Measurements from ENCODE around the gene IQGAP3. TPM values are rescaled to one million over a fixed set of nuclear protein-coding genes. Genes with fewer than 3 reads are reported as not detected.

IQGAP3 gene
- total RNA-seq, 2 donors from 2014 or later: 2.2 to 3.5 TPM

DNA sequence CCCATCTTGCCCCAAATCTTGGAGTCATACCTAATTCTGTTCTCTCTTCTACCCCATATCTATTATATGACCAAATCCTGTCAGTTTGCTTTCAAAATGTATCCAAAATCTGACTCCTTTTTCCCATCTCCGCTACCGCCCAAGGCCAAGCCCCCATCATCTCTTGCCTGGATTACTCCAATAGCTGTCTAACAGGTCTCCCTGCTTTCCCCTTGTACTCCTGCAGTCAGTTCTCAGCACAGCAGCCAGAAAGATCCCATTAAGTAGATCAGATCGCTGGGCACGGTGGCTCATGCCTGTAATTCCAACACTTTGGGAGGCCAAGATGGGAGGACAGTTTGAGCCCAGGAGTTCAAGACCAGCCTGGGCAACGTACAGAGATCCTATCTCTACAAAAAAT is 19.8 kb downstream of the IQGAP3 start:
- Histone ChIP-seq H3K9me3 (no peaks in the 10 kb centered on the region), H3K4me1 (ENCODE audit: control insufficient read depth in 1 of 2, low read depth in 2 of 2) (no peaks in the 10 kb centered on the region), H3K4me3 (no peak overlapping the region), H3K36me3 (no peaks in the 10 kb centered on the region), H3K27me3 (replicated peaks; ENCODE audit: insufficient read depth) (no peaks in the 10 kb centered on the region), H3K27ac (no peak overlapping the region)
- TF ChIP-seq, protein P1, sequence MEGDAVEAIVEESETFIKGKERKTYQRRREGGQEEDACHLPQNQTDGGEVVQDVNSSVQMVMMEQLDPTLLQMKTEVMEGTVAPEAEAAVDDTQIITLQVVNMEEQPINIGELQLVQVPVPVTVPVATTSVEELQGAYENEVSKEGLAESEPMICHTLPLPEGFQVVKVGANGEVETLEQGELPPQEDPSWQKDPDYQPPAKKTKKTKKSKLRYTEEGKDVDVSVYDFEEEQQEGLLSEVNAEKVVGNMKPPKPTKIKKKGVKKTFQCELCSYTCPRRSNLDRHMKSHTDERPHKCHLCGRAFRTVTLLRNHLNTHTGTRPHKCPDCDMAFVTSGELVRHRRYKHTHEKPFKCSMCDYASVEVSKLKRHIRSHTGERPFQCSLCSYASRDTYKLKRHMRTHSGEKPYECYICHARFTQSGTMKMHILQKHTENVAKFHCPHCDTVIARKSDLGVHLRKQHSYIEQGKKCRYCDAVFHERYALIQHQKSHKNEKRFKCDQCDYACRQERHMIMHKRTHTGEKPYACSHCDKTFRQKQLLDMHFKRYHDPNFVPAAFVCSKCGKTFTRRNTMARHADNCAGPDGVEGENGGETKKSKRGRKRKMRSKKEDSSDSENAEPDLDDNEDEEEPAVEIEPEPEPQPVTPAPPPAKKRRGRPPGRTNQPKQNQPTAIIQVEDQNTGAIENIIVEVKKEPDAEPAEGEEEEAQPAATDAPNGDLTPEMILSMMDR (IDR thresholded peaks at IDR 0.05): no peak
- ATAC-seq (ENCODE audit: insufficient number of reproducible peaks, low FRiP score, low read depth) (no peak), DNase-seq (ENCODE audit: low spot score) (no peak)

DNA sequence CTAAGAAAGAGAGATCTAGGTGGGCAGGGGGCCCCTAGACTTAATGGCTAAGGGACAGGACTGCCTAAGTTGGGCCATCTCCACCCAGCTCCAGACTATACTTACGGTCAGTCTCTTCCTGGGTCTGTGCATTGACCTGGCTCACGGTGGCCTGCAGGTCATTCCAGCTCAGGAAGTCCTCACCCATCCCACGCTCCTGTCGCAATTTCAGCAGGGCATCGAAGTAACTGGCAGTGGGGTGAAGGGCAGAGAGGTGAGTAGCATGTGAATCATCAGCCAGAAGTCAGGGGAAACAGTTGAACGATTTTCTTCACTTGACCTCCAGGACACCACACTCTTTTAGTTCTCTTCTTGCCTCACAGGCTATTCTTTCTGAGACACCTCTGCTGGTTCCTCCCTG is 20.5 kb downstream of the IQGAP3 start:
- ATAC-seq (ENCODE audit: insufficient number of reproducible peaks, low FRiP score, low read depth) (no peak), DNase-seq (ENCODE audit: low spot score) (no peak)
- Histone ChIP-seq H3K27me3 (replicated peaks; ENCODE audit: insufficient read depth) (no peaks in the 10 kb centered on the region), H3K9me3 (no peaks in the 10 kb centered on the region), H3K4me3 (no peak overlapping the region), H3K4me1 (ENCODE audit: control insufficient read depth in 1 of 2, low read depth in 2 of 2) (no peaks in the 10 kb centered on the region), H3K36me3 (no peaks in the 10 kb centered on the region), H3K27ac (no peak overlapping the region)
- TF ChIP-seq, protein P1 (IDR thresholded peaks at IDR 0.05): no peak

DNA sequence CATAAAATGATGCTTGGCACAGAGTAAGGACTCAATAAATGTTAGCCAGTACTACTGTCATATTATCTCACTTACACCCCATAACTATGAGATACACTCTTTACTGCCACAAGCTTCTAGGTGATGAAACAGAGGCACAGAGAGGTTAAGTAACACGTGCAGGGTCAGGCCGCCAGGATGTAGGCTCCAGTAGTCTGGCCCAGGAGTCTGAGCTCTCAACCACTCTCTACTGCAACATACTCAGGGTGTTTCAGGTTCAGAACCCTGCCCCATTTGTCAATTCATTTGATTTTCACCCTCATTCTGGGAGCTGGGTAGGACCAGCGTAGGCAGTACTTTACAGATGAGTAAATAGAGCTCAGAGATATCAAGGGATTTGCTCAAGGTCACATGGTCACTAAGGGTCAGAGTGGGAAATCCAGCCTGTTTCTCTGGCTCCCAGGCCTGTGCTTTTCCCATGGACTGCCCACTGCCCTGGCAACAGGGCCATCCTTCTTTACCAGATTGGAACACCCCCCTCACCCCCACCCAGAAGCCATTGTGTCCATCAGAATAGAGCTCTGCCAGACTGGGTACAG is 21.2 kb downstream of the IQGAP3 start:
- H3K27me3 ChIP-seq (replicated peaks; ENCODE audit: insufficient read depth): no peaks in the 10 kb centered on the region
- H3K36me3 ChIP-seq: no peaks in the 10 kb centered on the region
- TF ChIP-seq, protein P1 (IDR thresholded peaks at IDR 0.05): no peak
- H3K4me3 ChIP-seq: no peak overlapping the region
- H3K27ac ChIP-seq: no peak overlapping the region
- no peak for ATAC-seq (ENCODE audit: insufficient number of reproducible peaks, low FRiP score, low read depth)
- no peaks in the 10 kb centered on the region for H3K4me1 ChIP-seq (ENCODE audit: control insufficient read depth in 1 of 2, low read depth in 2 of 2)
- H3K9me3 ChIP-seq: no peaks in the 10 kb centered on the region
- DNase-seq (ENCODE audit: low spot score): no peak

DNA sequence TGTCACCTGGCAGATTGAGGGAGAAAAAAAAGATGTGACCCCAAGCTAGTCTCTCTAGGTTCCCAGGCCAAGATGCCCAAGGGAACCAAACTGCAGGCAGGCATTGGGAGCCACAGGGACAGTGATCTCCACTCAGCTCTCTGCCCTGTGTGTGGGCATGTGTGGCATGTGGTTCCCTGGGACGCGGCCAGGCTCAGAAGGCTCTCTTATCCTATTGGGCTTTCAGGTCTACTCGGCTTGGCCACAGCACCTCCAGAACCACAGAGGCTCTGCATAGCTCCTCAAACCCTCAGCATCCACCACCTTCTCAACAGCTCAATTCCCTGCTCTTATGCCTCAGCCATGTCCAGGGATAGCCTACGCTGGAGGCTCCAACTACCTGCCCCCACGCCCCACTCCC is 22.0 kb downstream of the IQGAP3 start:
- no peak for ATAC-seq (ENCODE audit: insufficient number of reproducible peaks, low FRiP score, low read depth)
- DNase-seq (ENCODE audit: low spot score): no peak
- no peaks in the 10 kb centered on the region for H3K36me3 ChIP-seq
- no peak overlapping the region for H3K27ac ChIP-seq
- H3K4me3 ChIP-seq: no peak overlapping the region
- TF ChIP-seq, protein P1 (IDR thresholded peaks at IDR 0.05): no peak
- no peaks in the 10 kb centered on the region for H3K9me3 ChIP-seq
- H3K4me1 ChIP-seq (ENCODE audit: control insufficient read depth in 1 of 2, low read depth in 2 of 2): no peaks in the 10 kb centered on the region
- no peaks in the 10 kb centered on the region for H3K27me3 ChIP-seq (replicated peaks; ENCODE audit: insufficient read depth)

DNA sequence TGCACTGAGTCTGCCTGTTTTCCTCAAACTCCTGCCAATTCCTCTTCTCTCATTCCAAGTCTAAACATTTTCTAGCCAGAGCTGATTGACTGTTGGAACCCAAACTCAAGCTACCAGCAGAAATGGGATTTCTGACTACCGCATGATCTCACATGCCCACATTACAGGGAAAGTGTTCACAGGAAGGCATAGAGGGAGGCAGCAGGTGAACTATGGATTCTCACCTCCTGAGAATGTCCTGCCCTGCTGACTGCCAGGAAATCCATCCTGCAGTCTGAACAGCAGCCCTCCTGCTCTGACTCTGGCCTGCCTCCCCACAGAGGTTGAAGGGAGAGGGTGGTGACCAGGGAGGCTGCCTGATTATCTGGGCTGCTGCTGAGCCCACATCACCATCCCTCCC is 22.5 kb downstream of the IQGAP3 start:
- Histone ChIP-seq H3K27ac (no peak overlapping the region), H3K36me3 (no peaks in the 10 kb centered on the region), H3K4me3 (no peak overlapping the region), H3K4me1 (ENCODE audit: control insufficient read depth in 1 of 2, low read depth in 2 of 2) (no peaks in the 10 kb centered on the region), H3K27me3 (replicated peaks; ENCODE audit: insufficient read depth) (no peaks in the 10 kb centered on the region), H3K9me3 (no peaks in the 10 kb centered on the region)
- TF ChIP-seq, protein P1 (IDR thresholded peaks at IDR 0.05): no peak
- ATAC-seq (ENCODE audit: insufficient number of reproducible peaks, low FRiP score, low read depth): no peak
- DNase-seq (ENCODE audit: low spot score): no peak
